ENCODE measurements around the gene EPS15. TPM values are rescaled to one million over a fixed set of nuclear protein-coding genes. Genes with fewer than 3 reads are reported as not detected.
A peak's percentile ranks its signal among the peaks of the same experiment; 100 is the strongest.
"Not testable (repeated sequence)": the region's sequence is repeated elsewhere in the genome, so short reads cannot be mapped to it uniquely, and the experiment has no call there.

Gene EPS15
- total and polyA plus RNA-seq, 2 experiments from 2014 or later = 31.0 to 76.5 TPM

DNA sequence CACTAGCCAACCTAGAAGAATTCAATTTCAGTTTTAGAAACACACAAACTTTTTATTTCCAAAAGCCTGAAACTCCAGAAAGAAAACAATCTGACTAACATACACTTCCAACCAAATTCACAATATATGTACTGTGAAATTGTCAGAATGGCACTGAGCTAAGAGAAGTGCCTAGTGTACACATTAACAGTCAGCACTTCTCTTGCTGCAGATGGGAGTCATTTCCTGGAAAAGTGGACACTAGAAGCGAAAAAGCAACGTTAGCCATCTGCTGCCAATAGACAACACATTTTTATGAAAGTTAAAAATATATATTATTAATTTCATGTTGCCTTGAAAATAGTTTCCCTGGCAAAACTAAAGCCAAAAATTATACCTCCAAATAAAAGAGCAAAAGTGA, 66.1 kb downstream of the EPS15 start (continued):
- TF ChIP-seq EZH2 (IDR thresholded peaks at IDR 0.05; ENCODE audit: low read depth, unreplicated experiment) = no peak
- TF ChIP-seq, protein P1, sequence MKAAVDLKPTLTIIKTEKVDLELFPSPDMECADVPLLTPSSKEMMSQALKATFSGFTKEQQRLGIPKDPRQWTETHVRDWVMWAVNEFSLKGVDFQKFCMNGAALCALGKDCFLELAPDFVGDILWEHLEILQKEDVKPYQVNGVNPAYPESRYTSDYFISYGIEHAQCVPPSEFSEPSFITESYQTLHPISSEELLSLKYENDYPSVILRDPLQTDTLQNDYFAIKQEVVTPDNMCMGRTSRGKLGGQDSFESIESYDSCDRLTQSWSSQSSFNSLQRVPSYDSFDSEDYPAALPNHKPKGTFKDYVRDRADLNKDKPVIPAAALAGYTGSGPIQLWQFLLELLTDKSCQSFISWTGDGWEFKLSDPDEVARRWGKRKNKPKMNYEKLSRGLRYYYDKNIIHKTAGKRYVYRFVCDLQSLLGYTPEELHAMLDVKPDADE (IDR thresholded peaks at IDR 0.05) = no peak
- TF ChIP-seq EZH2phosphoT487 (IDR thresholded peaks at IDR 0.05; ENCODE audit: unreplicated experiment) = no peak
- TF ChIP-seq, protein P2, sequence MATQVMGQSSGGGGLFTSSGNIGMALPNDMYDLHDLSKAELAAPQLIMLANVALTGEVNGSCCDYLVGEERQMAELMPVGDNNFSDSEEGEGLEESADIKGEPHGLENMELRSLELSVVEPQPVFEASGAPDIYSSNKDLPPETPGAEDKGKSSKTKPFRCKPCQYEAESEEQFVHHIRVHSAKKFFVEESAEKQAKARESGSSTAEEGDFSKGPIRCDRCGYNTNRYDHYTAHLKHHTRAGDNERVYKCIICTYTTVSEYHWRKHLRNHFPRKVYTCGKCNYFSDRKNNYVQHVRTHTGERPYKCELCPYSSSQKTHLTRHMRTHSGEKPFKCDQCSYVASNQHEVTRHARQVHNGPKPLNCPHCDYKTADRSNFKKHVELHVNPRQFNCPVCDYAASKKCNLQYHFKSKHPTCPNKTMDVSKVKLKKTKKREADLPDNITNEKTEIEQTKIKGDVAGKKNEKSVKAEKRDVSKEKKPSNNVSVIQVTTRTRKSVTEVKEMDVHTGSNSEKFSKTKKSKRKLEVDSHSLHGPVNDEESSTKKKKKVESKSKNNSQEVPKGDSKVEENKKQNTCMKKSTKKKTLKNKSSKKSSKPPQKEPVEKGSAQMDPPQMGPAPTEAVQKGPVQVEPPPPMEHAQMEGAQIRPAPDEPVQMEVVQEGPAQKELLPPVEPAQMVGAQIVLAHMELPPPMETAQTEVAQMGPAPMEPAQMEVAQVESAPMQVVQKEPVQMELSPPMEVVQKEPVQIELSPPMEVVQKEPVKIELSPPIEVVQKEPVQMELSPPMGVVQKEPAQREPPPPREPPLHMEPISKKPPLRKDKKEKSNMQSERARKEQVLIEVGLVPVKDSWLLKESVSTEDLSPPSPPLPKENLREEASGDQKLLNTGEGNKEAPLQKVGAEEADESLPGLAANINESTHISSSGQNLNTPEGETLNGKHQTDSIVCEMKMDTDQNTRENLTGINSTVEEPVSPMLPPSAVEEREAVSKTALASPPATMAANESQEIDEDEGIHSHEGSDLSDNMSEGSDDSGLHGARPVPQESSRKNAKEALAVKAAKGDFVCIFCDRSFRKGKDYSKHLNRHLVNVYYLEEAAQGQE (IDR thresholded peaks at IDR 0.05; ENCODE audit: unreplicated experiment) = no peak

DNA sequence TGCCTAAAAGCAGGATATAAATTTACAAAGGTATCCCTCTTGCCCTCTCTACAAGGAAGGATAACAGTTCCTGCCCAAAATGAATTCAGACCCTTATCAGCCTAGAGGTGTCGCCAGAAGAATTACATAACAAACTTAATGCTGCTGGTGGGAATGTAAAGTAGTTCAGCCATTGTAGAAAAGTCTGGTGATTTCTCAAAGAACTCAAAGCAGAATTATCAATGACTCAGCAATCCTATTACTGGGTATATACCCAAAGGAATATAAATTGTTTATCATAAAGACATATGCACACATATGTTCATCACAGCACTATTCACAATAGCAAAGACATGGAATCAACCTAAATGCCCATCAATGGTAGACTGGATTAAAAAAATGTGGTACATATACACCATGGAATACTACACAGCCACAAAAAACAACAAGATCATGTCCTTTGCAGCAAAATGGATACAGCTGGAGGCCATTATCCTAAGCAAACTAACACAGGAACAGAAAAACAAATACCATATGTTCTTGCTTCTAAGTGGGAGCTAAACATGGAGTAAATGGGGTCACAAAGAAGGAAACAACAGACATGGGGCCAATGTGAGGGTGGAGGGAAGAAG, 70.1 kb downstream of the EPS15 start:
- not testable (repeated sequence) for H3K4me1 Mint-ChIP-seq; H3K79me2 ChIP-seq (replicated peaks; ENCODE audit: insufficient read depth); H3K36me3 Mint-ChIP-seq (ENCODE audit: low read depth); H4K20me1 ChIP-seq (replicated peaks; ENCODE audit: insufficient read depth); H3K36me3 ChIP-seq (ENCODE audit: insufficient read depth); H3K4me3 ChIP-seq; H3K27me3 Mint-ChIP-seq (ENCODE audit: insufficient read depth, low read depth, poor library complexity); H3K27ac Mint-ChIP-seq; H3F3A ChIP-seq (replicated peaks; ENCODE audit: low read depth); H3K27me3 ChIP-seq (ENCODE audit: insufficient read depth); H3K4me2 ChIP-seq; H2AFZ ChIP-seq; H3K4me3 Mint-ChIP-seq; H3K27ac ChIP-seq (ENCODE audit: low read depth); H3K9me3 Mint-ChIP-seq; DNase-seq (ENCODE audit: low spot score); H3K9me2 ChIP-seq (ENCODE audit: insufficient read depth); H3K4me1 ChIP-seq (ENCODE audit: insufficient read depth); ATAC-seq
- TF ChIP-seq, protein P3, sequence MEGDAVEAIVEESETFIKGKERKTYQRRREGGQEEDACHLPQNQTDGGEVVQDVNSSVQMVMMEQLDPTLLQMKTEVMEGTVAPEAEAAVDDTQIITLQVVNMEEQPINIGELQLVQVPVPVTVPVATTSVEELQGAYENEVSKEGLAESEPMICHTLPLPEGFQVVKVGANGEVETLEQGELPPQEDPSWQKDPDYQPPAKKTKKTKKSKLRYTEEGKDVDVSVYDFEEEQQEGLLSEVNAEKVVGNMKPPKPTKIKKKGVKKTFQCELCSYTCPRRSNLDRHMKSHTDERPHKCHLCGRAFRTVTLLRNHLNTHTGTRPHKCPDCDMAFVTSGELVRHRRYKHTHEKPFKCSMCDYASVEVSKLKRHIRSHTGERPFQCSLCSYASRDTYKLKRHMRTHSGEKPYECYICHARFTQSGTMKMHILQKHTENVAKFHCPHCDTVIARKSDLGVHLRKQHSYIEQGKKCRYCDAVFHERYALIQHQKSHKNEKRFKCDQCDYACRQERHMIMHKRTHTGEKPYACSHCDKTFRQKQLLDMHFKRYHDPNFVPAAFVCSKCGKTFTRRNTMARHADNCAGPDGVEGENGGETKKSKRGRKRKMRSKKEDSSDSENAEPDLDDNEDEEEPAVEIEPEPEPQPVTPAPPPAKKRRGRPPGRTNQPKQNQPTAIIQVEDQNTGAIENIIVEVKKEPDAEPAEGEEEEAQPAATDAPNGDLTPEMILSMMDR (conservative IDR thresholded peaks at IDR 0.05; ENCODE audit: low read depth in 2 of 2) = peak in 1 of 2 experiments; percentile 19; a peak in 2 of 4 replicates
